ENCODE results near the gene PRPF38A. TPM values are rescaled to one million over a fixed set of nuclear protein-coding genes. Genes with fewer than 3 reads are reported as not detected.

Gene PRPF38A
- total RNA-seq, 2 donors from 2014 or later, result 72.7 to 74.3 TPM

DNA sequence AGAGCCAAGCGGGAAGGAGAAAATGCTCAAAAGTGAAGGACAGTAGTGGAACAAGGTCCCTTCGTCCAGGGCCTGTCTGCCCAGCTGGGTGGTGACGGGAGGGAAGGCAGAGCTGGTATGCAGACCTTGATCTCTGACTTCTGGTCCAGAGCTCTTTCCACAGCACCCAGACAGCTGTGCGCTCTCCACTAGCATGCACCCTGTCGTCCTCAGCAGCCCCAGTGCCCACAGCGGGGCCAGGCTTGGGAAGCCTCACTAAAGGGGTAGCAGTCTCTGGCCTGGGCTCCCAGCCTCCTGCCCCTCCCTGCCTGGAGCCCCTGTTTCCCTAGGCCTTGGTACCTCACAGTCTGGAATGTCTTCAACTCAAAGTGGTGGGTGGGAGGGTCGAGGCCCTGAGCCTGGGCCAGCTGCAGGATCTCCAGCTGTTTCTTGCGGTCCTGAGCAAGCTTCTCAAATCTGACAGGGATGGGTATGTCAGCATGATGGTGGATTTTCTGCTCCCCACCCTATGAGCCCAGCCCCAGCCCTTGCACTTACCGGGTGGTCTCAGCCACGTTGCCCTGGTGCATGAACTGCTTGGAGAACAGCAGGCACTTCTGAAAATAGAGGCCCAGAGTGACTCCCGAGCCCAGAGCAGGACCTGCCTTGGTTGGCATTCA, 48.4 kb upstream of the PRPF38A start:
- H3K4me1 ChIP-seq (ENCODE audit: control insufficient read depth, insufficient read depth, low read length), result peaks cover 4% of the 10 kb centered on the region
- Mint-ChIP-seq H3K27me3 (ENCODE audit: insufficient read depth) (no peaks in the 10 kb centered on the region), H3K9me3 (no peaks in the 10 kb centered on the region), H3K36me3 (ENCODE audit: low read depth) (peaks cover 86% of the 10 kb centered on the region), H3K4me1 (peaks cover 4% of the 10 kb centered on the region), H3K4me3 (no peak overlapping the region), H3K27ac (no peak overlapping the region)
- no peak overlapping the region for H3K4me3 ChIP-seq (ENCODE audit: low read length)
- peaks cover 93% of the 10 kb centered on the region for H3K36me3 ChIP-seq (ENCODE audit: control insufficient read depth, insufficient read depth, low read length)
- H3K27ac ChIP-seq (ENCODE audit: low read depth, low read length), result no peak overlapping the region
- WGBS, 2 experiments (ENCODE audit: insufficient coverage in 1 of 2, insufficient read length in 1 of 2), result 95 to 100% methylated on average over 4 to 11 of the region's 11 CpGs
- TF ChIP-seq, protein P1, sequence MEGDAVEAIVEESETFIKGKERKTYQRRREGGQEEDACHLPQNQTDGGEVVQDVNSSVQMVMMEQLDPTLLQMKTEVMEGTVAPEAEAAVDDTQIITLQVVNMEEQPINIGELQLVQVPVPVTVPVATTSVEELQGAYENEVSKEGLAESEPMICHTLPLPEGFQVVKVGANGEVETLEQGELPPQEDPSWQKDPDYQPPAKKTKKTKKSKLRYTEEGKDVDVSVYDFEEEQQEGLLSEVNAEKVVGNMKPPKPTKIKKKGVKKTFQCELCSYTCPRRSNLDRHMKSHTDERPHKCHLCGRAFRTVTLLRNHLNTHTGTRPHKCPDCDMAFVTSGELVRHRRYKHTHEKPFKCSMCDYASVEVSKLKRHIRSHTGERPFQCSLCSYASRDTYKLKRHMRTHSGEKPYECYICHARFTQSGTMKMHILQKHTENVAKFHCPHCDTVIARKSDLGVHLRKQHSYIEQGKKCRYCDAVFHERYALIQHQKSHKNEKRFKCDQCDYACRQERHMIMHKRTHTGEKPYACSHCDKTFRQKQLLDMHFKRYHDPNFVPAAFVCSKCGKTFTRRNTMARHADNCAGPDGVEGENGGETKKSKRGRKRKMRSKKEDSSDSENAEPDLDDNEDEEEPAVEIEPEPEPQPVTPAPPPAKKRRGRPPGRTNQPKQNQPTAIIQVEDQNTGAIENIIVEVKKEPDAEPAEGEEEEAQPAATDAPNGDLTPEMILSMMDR (conservative IDR thresholded peaks at IDR 0.05), result no peak
- no peaks in the 10 kb centered on the region for H3K27me3 ChIP-seq (ENCODE audit: control insufficient read depth, insufficient read depth, low read length, poor library complexity, severe bottlenecking)
- no peaks in the 10 kb centered on the region for H3K9me3 ChIP-seq (ENCODE audit: control insufficient read depth, low read length)
- no peak for DNase-seq
- H3K9ac ChIP-seq (ENCODE audit: extremely low read depth, low read length, poor library complexity, severe bottlenecking), result no peak overlapping the region

DNA sequence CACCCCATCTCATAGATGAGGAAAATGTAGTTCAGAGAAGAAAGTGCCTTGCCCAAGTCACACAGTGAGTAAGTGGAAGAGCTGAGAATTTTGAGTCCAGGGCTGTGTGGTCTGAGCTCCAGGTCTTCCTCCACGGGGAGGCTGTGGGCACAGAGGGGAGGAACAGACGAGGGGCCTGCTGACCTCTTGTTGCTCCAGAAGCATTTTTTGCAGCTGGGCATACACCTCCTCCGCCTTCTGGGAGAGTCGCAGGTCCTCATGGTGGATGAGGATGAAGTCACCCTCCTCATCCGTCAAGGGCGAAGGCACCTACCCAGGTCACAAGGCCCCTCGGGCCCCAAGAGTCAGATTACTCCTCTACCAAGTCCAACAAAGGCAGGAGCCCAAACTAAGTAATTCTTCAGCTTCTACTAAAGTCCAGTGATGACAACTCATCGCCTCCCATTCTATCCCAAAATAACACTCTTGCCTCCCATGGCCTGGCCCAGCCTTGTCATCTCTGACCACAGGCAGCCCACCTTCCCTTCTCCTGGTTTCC, 47.5 kb upstream of the PRPF38A start:
- no peaks in the 10 kb centered on the region for H3K9me3 ChIP-seq (ENCODE audit: control insufficient read depth, low read length)
- H3K27ac ChIP-seq (ENCODE audit: low read depth, low read length), result no peak overlapping the region
- H3K4me3 ChIP-seq (ENCODE audit: low read length), result no peak overlapping the region
- no peaks in the 10 kb centered on the region for H3K4me1 Mint-ChIP-seq
- no peak overlapping the region for H3K4me3 Mint-ChIP-seq
- no peaks in the 10 kb centered on the region for H3K27me3 ChIP-seq (ENCODE audit: control insufficient read depth, insufficient read depth, low read length, poor library complexity, severe bottlenecking)
- H3K9me3 Mint-ChIP-seq, result no peaks in the 10 kb centered on the region
- no peaks in the 10 kb centered on the region for H3K4me1 ChIP-seq (ENCODE audit: control insufficient read depth, insufficient read depth, low read length)
- H3K36me3 Mint-ChIP-seq (ENCODE audit: low read depth), result peaks cover 89% of the 10 kb centered on the region
- peaks cover 99% of the 10 kb centered on the region for H3K36me3 ChIP-seq (ENCODE audit: control insufficient read depth, insufficient read depth, low read length)
- no peak for DNase-seq
- no peak overlapping the region for H3K9ac ChIP-seq (ENCODE audit: extremely low read depth, low read length, poor library complexity, severe bottlenecking)
- no peaks in the 10 kb centered on the region for H3K27me3 Mint-ChIP-seq (ENCODE audit: insufficient read depth)
- TF ChIP-seq, protein P1 (conservative IDR thresholded peaks at IDR 0.05), result no peak
- no peak overlapping the region for H3K27ac Mint-ChIP-seq
- WGBS, 2 experiments (ENCODE audit: insufficient coverage in 1 of 2, insufficient read length in 1 of 2), result 93 to 100% methylated on average over 6 to 8 of the region's 8 CpGs

DNA sequence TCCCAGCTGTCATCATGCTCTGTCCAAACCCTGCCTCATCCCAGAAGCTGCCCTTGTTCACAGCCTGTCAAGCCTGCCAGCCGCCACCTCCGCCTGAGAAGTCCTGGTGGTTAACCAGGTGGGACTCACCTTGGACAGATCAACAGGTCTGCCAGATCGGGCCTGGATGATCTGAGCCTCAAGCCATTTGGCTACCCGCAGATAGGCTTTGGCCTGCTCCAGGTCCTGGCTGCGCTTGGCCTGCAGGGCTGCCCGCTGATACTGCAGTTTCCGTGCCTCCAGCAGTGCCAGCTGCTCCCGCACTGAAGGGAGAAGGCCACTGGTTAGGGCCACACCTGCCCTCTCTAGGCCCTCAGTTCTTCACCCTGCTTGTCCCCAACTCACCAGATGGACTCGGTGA, 47.0 kb upstream of the PRPF38A start:
- H3K27ac ChIP-seq (ENCODE audit: low read depth, low read length), result no peak overlapping the region
- Mint-ChIP-seq H3K36me3 (ENCODE audit: low read depth) (peaks cover 87% of the 10 kb centered on the region), H3K4me3 (no peak overlapping the region), H3K27ac (no peak overlapping the region), H3K4me1 (no peaks in the 10 kb centered on the region), H3K27me3 (ENCODE audit: insufficient read depth) (no peaks in the 10 kb centered on the region), H3K9me3 (no peaks in the 10 kb centered on the region)
- peaks cover 100% of the 10 kb centered on the region for H3K36me3 ChIP-seq (ENCODE audit: control insufficient read depth, insufficient read depth, low read length)
- no peaks in the 10 kb centered on the region for H3K9me3 ChIP-seq (ENCODE audit: control insufficient read depth, low read length)
- TF ChIP-seq, protein P1 (conservative IDR thresholded peaks at IDR 0.05), result no peak
- no peak for DNase-seq
- 94 to 96% methylated on average over 7 to 9 of the region's 9 CpGs for WGBS, 2 experiments (ENCODE audit: insufficient coverage in 1 of 2, insufficient read length in 1 of 2)
- no peaks in the 10 kb centered on the region for H3K27me3 ChIP-seq (ENCODE audit: control insufficient read depth, insufficient read depth, low read length, poor library complexity, severe bottlenecking)
- no peaks in the 10 kb centered on the region for H3K4me1 ChIP-seq (ENCODE audit: control insufficient read depth, insufficient read depth, low read length)
- no peak overlapping the region for H3K4me3 ChIP-seq (ENCODE audit: low read length)
- H3K9ac ChIP-seq (ENCODE audit: extremely low read depth, low read length, poor library complexity, severe bottlenecking), result no peak overlapping the region
